H1 (cell line): Measurements from ENCODE around the gene ERLEC1. TPM values are rescaled to one million over a fixed set of nuclear protein-coding genes. Genes with fewer than 3 reads are reported as not detected.

Experiments
- CTCF ChIA-PET: fragments of 300-600 bp; sonication (Branson Sonifier 250); formaldehyde crosslinking; loops from one replicate; lab custom pipeline; 2021; ENCODE audit not compliant: partially characterized antibody; lab: Charles Lee
- POLR2A ChIA-PET: fragments of 300-600 bp; sonication (Branson Sonifier 250); formaldehyde crosslinking; loops from one replicate; lab custom pipeline; 2021; ENCODE audit warnings: inconsistent platforms; ENCODE audit not compliant: partially characterized antibody; lab: Charles Lee
- DNase-seq, 2 experiments: peaks; one replicate each; pipeline versions ENCODE4 v3.0.0 to v3.0.0-alpha.2; 2010 to 2022; ENCODE audit warnings: low spot score in 2 of 2, low read depth in 1 of 2, mixed read lengths in 1 of 2
- FAIRE-seq: peaks from 2 replicates; lab custom pipeline; 2011; peaks lifted over from hg19 to GRCh38; lab: Jason Lieb, UNC
- H2AFZ ChIP-seq: 2 replicates; pipeline ENCODE4 v1.8.1; 2012; ENCODE audit warnings: low read length, inconsistent platforms
- H2AK5ac ChIP-seq: 2 replicates; pipeline ENCODE4 v1.6.1; 2013; ENCODE audit warnings: low read depth, low read length
- H2BK120ac ChIP-seq: replicated peaks from 2 replicates; pipeline ENCODE3; 2013; ENCODE audit warnings: low read depth, low read length, inconsistent platforms
- H2BK12ac ChIP-seq: 2 replicates; pipeline ENCODE4 v1.6.1; 2013; ENCODE audit warnings: low read depth, low read length
- H2BK15ac ChIP-seq: 2 replicates; pipeline ENCODE4 v1.6.1; 2013; ENCODE audit warnings: low read length
- H2BK20ac ChIP-seq: 2 replicates; pipeline ENCODE4 v1.6.1; 2013; ENCODE audit warnings: low read length
- H2BK5ac ChIP-seq: 2 replicates; pipeline ENCODE4 v1.6.1; 2013; ENCODE audit warnings: low read depth, low read length
- H3K14ac ChIP-seq: 2 replicates; pipeline ENCODE4 v1.6.1; 2013; ENCODE audit warnings: inconsistent platforms; ENCODE audit not compliant: insufficient read length
- H3K18ac ChIP-seq: 2 replicates; pipeline ENCODE4 v1.6.1; 2013; ENCODE audit warnings: low read length; ENCODE audit errors: extremely low read depth
- H3K23ac ChIP-seq: 2 replicates; pipeline ENCODE4 v1.6.1; 2013; ENCODE audit warnings: inconsistent platforms; ENCODE audit not compliant: insufficient read length
- H3K23me2 ChIP-seq: 2 replicates; pipeline ENCODE4 v1.6.1; 2013; ENCODE audit warnings: low read depth, low read length
- H3K27ac ChIP-seq: 2 replicates; pipeline ENCODE4 v1.6.1; 2011; ENCODE audit warnings: low read depth, low read length, inconsistent platforms
- H3K27me3 ChIP-seq, 4 experiments: replicated peaks in 1 of 4; 1 replicate in 1 of 4; 2 replicates in 3 of 4; pipeline versions ENCODE4 v1.6.1 to v1.8.1; 2011 to 2013; ENCODE audit warnings: low read length in 3 of 4, mild to moderate bottlenecking in 3 of 4, inconsistent platforms in 2 of 4, mixed read lengths in 2 of 4, moderate library complexity in 1 of 4; ENCODE audit not compliant: control insufficient read depth in 3 of 4, insufficient read depth in 3 of 4; ENCODE audit errors: extremely low read depth in 1 of 4
- H3K36me3 ChIP-seq, 4 experiments: 2 replicates each; pipeline versions ENCODE4 v1.6.1 to v1.8.1; 2011 to 2013; ENCODE audit warnings: mild to moderate bottlenecking in 4 of 4, low read length in 3 of 4, moderate library complexity in 2 of 4, control low read depth in 1 of 4, inconsistent platforms in 1 of 4; ENCODE audit not compliant: insufficient read depth in 4 of 4, control insufficient read depth in 2 of 4
- H3K4ac ChIP-seq: replicated peaks from 2 replicates; pipeline ENCODE3; 2013; ENCODE audit warnings: low read length, low read depth, mixed read lengths, inconsistent platforms; ENCODE audit not compliant: insufficient read length
- H3K4me1 ChIP-seq, 4 experiments: replicated peaks in 1 of 4; 1 replicate in 1 of 4; 2 replicates in 3 of 4; pipeline versions ENCODE4 v1.6.1 to v1.8.1; 2011 to 2013; ENCODE audit warnings: low read length in 3 of 4, inconsistent platforms in 2 of 4, mixed read lengths in 1 of 4; ENCODE audit not compliant: insufficient read depth in 4 of 4, control insufficient read depth in 3 of 4
- H3K4me2 ChIP-seq, 2 experiments: 2 replicates each; pipeline versions ENCODE4 v1.6.1 to v1.8.1; 2011 to 2013; ENCODE audit warnings: low read depth in 2 of 2, low read length in 2 of 2, control low read depth in 1 of 2, inconsistent platforms in 1 of 2, mild to moderate bottlenecking in 1 of 2; ENCODE audit not compliant: insufficient read depth in 1 of 2
- H3K4me3 ChIP-seq, 4 experiments: fragments of 200-600, 300-600 bp in 1 of 4; sonication (generic), shearing (Covaris generic), sonication (Bioruptor Twin) in 1 of 4; 2 replicates each; pipeline versions ENCODE4 v1.5.1 to v1.8.1; 2011 to 2016; ENCODE audit warnings: low read length in 4 of 4, low read depth in 3 of 4, control low read depth in 2 of 4, inconsistent platforms in 2 of 4, mild to moderate bottlenecking in 2 of 4, mixed read lengths in 1 of 4, moderate library complexity in 1 of 4; ENCODE audit not compliant: insufficient read depth in 2 of 4; ENCODE audit errors: extremely low read depth in 1 of 4
- H3K56ac ChIP-seq: replicated peaks from 2 replicates; pipeline ENCODE3; 2013; ENCODE audit warnings: low read depth, mild to moderate bottlenecking, mixed read lengths, low read length, inconsistent platforms; ENCODE audit not compliant: insufficient read length
- H3K79me1 ChIP-seq: 2 replicates; pipeline ENCODE4 v1.6.1; 2013; ENCODE audit warnings: low read depth, low read length, control low read depth
- H3K79me2 ChIP-seq, 2 experiments: 2 replicates each; pipeline versions ENCODE4 v1.6.1 to v1.8.1; 2012 to 2013; ENCODE audit warnings: low read length in 2 of 2, mild to moderate bottlenecking in 2 of 2, inconsistent platforms in 1 of 2; ENCODE audit not compliant: insufficient read depth in 2 of 2, control insufficient read depth in 1 of 2
- H3K9ac ChIP-seq, 4 experiments: replicated peaks in 1 of 4; 1 replicate in 1 of 4; 2 replicates in 3 of 4; pipeline versions ENCODE4 v1.6.1 to v1.8.1; 2011 to 2013; ENCODE audit warnings: low read depth in 3 of 4, low read length in 3 of 4, control low read depth in 2 of 4, mild to moderate bottlenecking in 2 of 4, moderate library complexity in 2 of 4, inconsistent platforms in 1 of 4; ENCODE audit errors: extremely low read depth in 1 of 4
- H3K9me3 ChIP-seq, 2 experiments: 2 replicates each; pipeline versions ENCODE4 v1.6.1 to v1.8.1; 2012 to 2013; ENCODE audit warnings: mild to moderate bottlenecking in 2 of 2, moderate library complexity in 2 of 2, control low read depth in 1 of 2, inconsistent platforms in 1 of 2, low read depth in 1 of 2, low read length in 1 of 2, mixed read lengths in 1 of 2; ENCODE audit not compliant: insufficient read depth in 2 of 2
- H4K20me1 ChIP-seq, 2 experiments: replicated peaks in 1 of 2; 2 replicates each; pipeline versions ENCODE3 to v1.8.1; 2011 to 2013; ENCODE audit warnings: inconsistent platforms in 2 of 2, low read length in 2 of 2, mild to moderate bottlenecking in 1 of 2; ENCODE audit not compliant: insufficient read depth in 2 of 2, control insufficient read depth in 1 of 2
- H4K5ac ChIP-seq: 2 replicates; pipeline ENCODE4 v1.6.1; 2013; ENCODE audit warnings: low read length, low read depth, mixed read lengths, inconsistent platforms; ENCODE audit not compliant: insufficient read length
- H4K8ac ChIP-seq: 2 replicates; pipeline ENCODE4 v1.8.0; 2013; ENCODE audit warnings: mild to moderate bottlenecking, moderate library complexity, low read length, inconsistent platforms; ENCODE audit not compliant: insufficient read depth; ENCODE audit errors: extremely low read depth
- H4K91ac ChIP-seq: replicated peaks from 2 replicates; pipeline ENCODE3; 2013; ENCODE audit warnings: low read length, mixed read lengths, inconsistent platforms; ENCODE audit not compliant: insufficient read length
- CEBPB ChIP-seq: IDR thresholded peaks from 2 replicates; pipeline ENCODE4 v1.6.1; 2012; ENCODE audit warnings: low read depth, low read length
- CHD2 ChIP-seq: IDR thresholded peaks from 2 replicates; pipeline ENCODE4 v1.6.1; 2012; ENCODE audit warnings: low read length, improper control_type of control experiment
- EGR1 ChIP-seq: IDR thresholded peaks from 2 replicates; pipeline ENCODE4 v1.6.1; 2011; ENCODE audit warnings: low read depth, low read length, borderline replicate concordance
- EP300 ChIP-seq, 2 experiments: IDR thresholded peaks; 1 replicate in 1 of 2; 2 replicates in 1 of 2; pipeline ENCODE4 v1.6.1; 2011 to 2012; ENCODE audit warnings: low read depth in 2 of 2, low read length in 2 of 2, mild to moderate bottlenecking in 2 of 2, borderline replicate concordance in 1 of 2, inconsistent platforms in 1 of 2, moderate library complexity in 1 of 2
- GTF2F1 ChIP-seq: IDR thresholded peaks from 2 replicates; pipeline ENCODE4 v1.6.1; 2012; ENCODE audit warnings: low read depth, low read length, improper control_type of control experiment, borderline replicate concordance
- SP1 ChIP-seq: IDR thresholded peaks from 2 replicates; pipeline ENCODE4 v1.6.1; 2011; ENCODE audit warnings: low read depth, low read length
- TBP ChIP-seq: IDR thresholded peaks from 2 replicates; pipeline ENCODE4 v1.6.1; 2011; ENCODE audit warnings: low read depth, low read length, improper control_type of control experiment
- TEAD4 ChIP-seq: IDR thresholded peaks from 2 replicates; pipeline ENCODE4 v1.6.1; 2012; ENCODE audit warnings: low read depth, low read length, inconsistent platforms, mixed read lengths
- WGBS, 2 experiments: shearing (Covaris generic) in 1 of 2; methylation state at CpG; one replicate each; pipeline versions ENCODE4 v1.1.6 to v1.1.7; 2013 to 2015; ENCODE audit warnings: low lambda C conversion rate in 2 of 2, mixed read lengths in 2 of 2, inconsistent platforms in 1 of 2, low coverage in 1 of 2, missing lambda C conversion rate in 1 of 2; ENCODE audit not compliant: insufficient replicate concordance in 2 of 2, insufficient coverage in 1 of 2, insufficient read length in 1 of 2; ENCODE audit errors: extremely low coverage in 1 of 2, missing lambda C conversion rate in 1 of 2; 5-methylcytosine and 5-hydroxymethylcytosine counted together
- long read RNA-seq, 2 experiments: library from RNA in 1 of 2; library from capped mRNA in 1 of 2; stranded (forward); transcript quantifications; one replicate each; pipeline ENCODE4 v2.0.0, GENCODE V29; 2021; ENCODE audit warnings: inconsistent platforms in 1 of 2
- polyA minus RNA-seq, 3 experiments: library from RNA; depleted of rRNA, polyadenylated mRNA; stranded (reverse); fragments of >200 nt; gene quantifications; 1 replicate in 2 of 3; 2 replicates in 1 of 3; pipeline ENCODE4 v1.2.3, GENCODE V29; 2011
- polyA plus RNA-seq, 7 experiments: library from polyadenylated mRNA; depleted of rRNA in 3 of 7; stranded (reverse) in 5 of 7; unstranded in 2 of 7; fragments of >200 nt in 5 of 7; fragments of 200-250 nt in 2 of 7; gene quantifications; 1 replicate in 5 of 7; 2 replicates in 1 of 7; 4 replicates in 1 of 7; pipeline versions ENCODE4 v1.2.1 to v1.2.3, GENCODE V29; 2011 to 2013; ENCODE audit warnings: missing spikeins in 2 of 7, mixed read lengths in 2 of 7
- total RNA-seq: library from RNA; stranded (reverse); fragmentation: NEBNext Ultra II Directional; extraction: Animal tissue kit (Norgen Biotek cat#: 25700); gene quantifications from 2 replicates; pipeline ENCODE4 v1.2.1, GENCODE V29; 2021

Gene ERLEC1
- total RNA-seq (23.8 and 26.7 TPM in 2 replicates), polyA plus RNA-seq (2011; rRNA removed) (12.9 and 14.7 TPM in 2 replicates), polyA minus RNA-seq (2011; rRNA and poly(A)+ RNA removed) (7.1 and 8.5 TPM in 2 replicates)
- 17.4 TPM for polyA plus RNA-seq (2011; cell fraction: cytosol; rRNA removed)
- 5.8 TPM for polyA plus RNA-seq (2011; cell fraction: nucleus; rRNA removed)
- polyA plus RNA-seq (2012, experiment 1 of 2) = 12.7 to 21.2 TPM (median 14.4 TPM) in 4 replicates
- 2.4 TPM for polyA plus RNA-seq (2012, experiment 2 of 2)
- polyA plus RNA-seq (2013, experiment 1 of 2) = 31.6 TPM
- polyA plus RNA-seq (2013, experiment 2 of 2) = 37.2 TPM
- polyA minus RNA-seq (2011; cell fraction: cytosol; rRNA and poly(A)+ RNA removed) = 12.0 TPM
- polyA minus RNA-seq (2011; cell fraction: nucleus; rRNA and poly(A)+ RNA removed) = 13.5 TPM
- long read RNA-seq, experiment 1, partial matches to known transcripts = 13 of 31 reads
- long read RNA-seq, experiment 1, other reads (novel, unspliced or antisense) = 18 of 31 reads
- long read RNA-seq, experiment 2, transcript ERLEC1-201 (14 exons, 2,433 nt) = major isoform, 17 of 31 reads
- long read RNA-seq, experiment 2, transcript ERLEC1-202 (13 exons, 2,271 nt) = minor isoform, 10 of 31 reads
- long read RNA-seq, experiment 2, partial matches to known transcripts = 4 of 31 reads
- long read RNA-seq, experiment 2, other reads (novel, unspliced or antisense) = 0 of 31 reads

GRCh38 chr2:53786705-53787613 lies at the start of gene ERLEC1, which contains the start of gene ASB3:
Gene ERLEC1 (plus strand): TSS chr2:53787044. CDS start chr2:53787211, 167 bp downstream.
Gene ASB3 (minus strand): TSS chr2:53786953. CDS start chr2:53765572, 21,381 bp downstream.
- Histone ChIP-seq H2AK5ac (no peak within 1 kb of the TSS), H3K36me3 (peaks cover 0 to 3% (median 0%) of the 10 kb centered on the region in 4 experiments; a peak in 1 of 8 replicates), H3K4me2 (peak within 1 kb of the TSS; percentile 91 to 100), H3K23me2 (peaks cover 5% of the 10 kb centered on the region), H4K5ac (peak within 1 kb of the TSS; percentile 84), H3K18ac (peak within 1 kb of the TSS; percentile 79), H3K9ac (peak within 1 kb of the TSS; percentile 90 to 99 (median 98)), H3K79me1 (peaks cover 6% of the 10 kb centered on the region), H2BK12ac (peak within 1 kb of the TSS; percentile 18; the same call in 1 of the 2 replicates), H3K4me1 (peaks cover 0 to 14% (median 3%) of the 10 kb centered on the region in 4 experiments; a peak in 4 of 7 replicates), H3K9me3 (no peaks in the 10 kb centered on the region), H4K91ac (no peak within 1 kb of the TSS), H2BK120ac (no peak within 1 kb of the TSS), H3K4ac (no peak within 1 kb of the TSS), H3K27ac (peak within 1 kb of the TSS; percentile 94), H3K27me3 (no peaks in the 10 kb centered on the region), H2BK15ac (no peak within 1 kb of the TSS), H2BK5ac (peak within 1 kb of the TSS; percentile 93), H4K20me1 (peaks cover 3 to 6% of the 10 kb centered on the region in 2 experiments), H3K14ac (no peak within 1 kb of the TSS), H3K4me3 (peak within 1 kb of the TSS; percentile 79 to 100 (median 98)), H3K79me2 (peaks cover 19 to 81% of the 10 kb centered on the region in 2 experiments), H3K56ac (peak within 1 kb of the TSS; percentile 93), H4K8ac (peak within 1 kb of the TSS; percentile 96), H2BK20ac (no peak within 1 kb of the TSS), H3K23ac (no peak within 1 kb of the TSS), H2AFZ (peak within 1 kb of the TSS; percentile 81)
- POLR2A ChIA-PET = interaction anchor here (0.8 to 12.8 kb wide), 4 partner anchors 14 to 184 kb away, joined by 3 to 124 read pairs (median 3); partner anchors contain the start of genes CHAC2 and PSME4
- FAIRE-seq = no peak
- CTCF ChIA-PET = interaction anchor here (0.7 to 1.3 kb wide), 2 partner anchors 32 to 47 kb away, joined by 3 read pairs; no protein-coding TSS in a partner anchor
- WGBS, 2 experiments = 1% methylated on average over 59 of the region's 77 CpGs; no CpG with 5 or more reads in 1 of the 2 experiments
- DNase-seq = peak; percentile 85 to 93
- TF ChIP-seq EP300 (IDR thresholded peaks at IDR 0.05; ENCODE audit: borderline replicate concordance in 1 of 2, low read depth in 2 of 2, low read length in 2 of 2) (0 out of 3 replicates have a peak, but pooled peaks of 1 of the 2 experiments have one; percentile 4), CHD2 (peak; percentile 53), CEBPB (no peak), TEAD4 (no peak), EGR1 (peak; percentile 23; the same call in 1 of the 2 replicates), GTF2F1 (no peak; the same call in 1 of the 2 replicates), TBP (peak; percentile 86), SP1 (0 out of 2 replicates have a peak, but pooled peaks have one; percentile 7)
